ENCODE measurements around the gene C16orf74. TPM values are rescaled to one million over a fixed set of nuclear protein-coding genes. Genes with fewer than 3 reads are reported as not detected.

C16orf74 gene
- total RNA-seq, 1 experiment from 2014 or later, result 3.4 TPM

GRCh38 chr16:85794696-85795095, 43.8 kb upstream of the C16orf74 start:
- BruUV-seq (replicated peaks), result no TSS peak
- CTCF ChIA-PET, result no interaction called here
- no peak overlapping the region for H3K4me3 Mint-ChIP-seq (ENCODE audit: low read depth, unreplicated experiment)
- no peak for DNase-seq
- no peak for TF ChIP-seq CTCF (IDR thresholded peaks at IDR 0.05; ENCODE audit: unreplicated experiment)
- no peaks in the 10 kb centered on the region for H3K9me3 Mint-ChIP-seq (ENCODE audit: low read depth, unreplicated experiment)
- H3K27me3 Mint-ChIP-seq (ENCODE audit: unreplicated experiment), result no peaks in the 10 kb centered on the region
- H3K36me3 Mint-ChIP-seq (ENCODE audit: insufficient read depth, unreplicated experiment), result peaks cover 44% of the 10 kb centered on the region
- intact Hi-C loops (cut with micrococcal nuclease; ENCODE audit: unreplicated experiment), result no loop called here
- peaks cover 12% of the 10 kb centered on the region for H3K4me1 Mint-ChIP-seq (ENCODE audit: low read depth, unreplicated experiment)
- no peak overlapping the region for H3K27ac Mint-ChIP-seq (ENCODE audit: unreplicated experiment)

GRCh38 chr16:85793662-85794298, 42.9 kb upstream of the C16orf74 start:
- H3K27ac Mint-ChIP-seq (ENCODE audit: unreplicated experiment), result no peak overlapping the region
- peaks cover 37% of the 10 kb centered on the region for H3K36me3 Mint-ChIP-seq (ENCODE audit: insufficient read depth, unreplicated experiment)
- no TSS peak for BruUV-seq (replicated peaks)
- no peak overlapping the region for H3K4me3 Mint-ChIP-seq (ENCODE audit: low read depth, unreplicated experiment)
- intact Hi-C loops (cut with micrococcal nuclease; ENCODE audit: unreplicated experiment), result no loop called here
- no peak for DNase-seq
- H3K27me3 Mint-ChIP-seq (ENCODE audit: unreplicated experiment), result no peaks in the 10 kb centered on the region
- peaks cover 12% of the 10 kb centered on the region for H3K4me1 Mint-ChIP-seq (ENCODE audit: low read depth, unreplicated experiment)
- CTCF ChIA-PET, result interaction anchor here (0.5 kb wide), 1 partner anchor 242 kb away, joined by 5 read pairs; no protein-coding TSS in a partner anchor
- no peak for TF ChIP-seq CTCF (IDR thresholded peaks at IDR 0.05; ENCODE audit: unreplicated experiment)
- no peaks in the 10 kb centered on the region for H3K9me3 Mint-ChIP-seq (ENCODE audit: low read depth, unreplicated experiment)

- no peak for TF ChIP-seq CTCF (IDR thresholded peaks at IDR 0.05; ENCODE audit: unreplicated experiment)
- intact Hi-C loops (cut with micrococcal nuclease; ENCODE audit: unreplicated experiment), result no loop called here
- Mint-ChIP-seq H3K4me1 (ENCODE audit: low read depth, unreplicated experiment) (no peaks in the 10 kb centered on the region), H3K4me3 (ENCODE audit: low read depth, unreplicated experiment) (no peak overlapping the region), H3K36me3 (ENCODE audit: insufficient read depth, unreplicated experiment) (peaks cover 36% of the 10 kb centered on the region), H3K27ac (ENCODE audit: unreplicated experiment) (no peak overlapping the region), H3K27me3 (ENCODE audit: unreplicated experiment) (no peaks in the 10 kb centered on the region), H3K9me3 (ENCODE audit: low read depth, unreplicated experiment) (no peaks in the 10 kb centered on the region)
- CTCF ChIA-PET, result no interaction called here
- DNase-seq, result no peak
- no TSS peak for BruUV-seq (replicated peaks)
Measured at GRCh38 chr16:85789773-85790172, 38.9 kb upstream of the C16orf74 start.

GRCh38 chr16:85788819-85789218, 37.9 kb upstream of the C16orf74 start:
- Mint-ChIP-seq H3K27me3 (ENCODE audit: unreplicated experiment) (no peaks in the 10 kb centered on the region), H3K4me3 (ENCODE audit: low read depth, unreplicated experiment) (no peak overlapping the region), H3K4me1 (ENCODE audit: low read depth, unreplicated experiment) (no peaks in the 10 kb centered on the region), H3K27ac (ENCODE audit: unreplicated experiment) (no peak overlapping the region), H3K9me3 (ENCODE audit: low read depth, unreplicated experiment) (no peaks in the 10 kb centered on the region), H3K36me3 (ENCODE audit: insufficient read depth, unreplicated experiment) (peaks cover 36% of the 10 kb centered on the region)
- no peak for TF ChIP-seq CTCF (IDR thresholded peaks at IDR 0.05; ENCODE audit: unreplicated experiment)
- CTCF ChIA-PET, result no interaction called here
- BruUV-seq (replicated peaks), result no TSS peak
- DNase-seq, result no peak
- intact Hi-C loops (cut with micrococcal nuclease; ENCODE audit: unreplicated experiment), result no loop called here
